Inflammatory macrophage (primary cell): ENCODE data around the gene FKBP3.

Source experiments
- DNase-seq, 2 donors: peaks; one replicate each; pipeline ENCODE4 v3.0.0-alpha.2; 2020 to 2022
- total RNA-seq, 18 experiments: gene quantifications; one replicate each; lab custom pipeline; 2026; ENCODE audit warnings: mixed read lengths in 6 of 18, inconsistent platforms in 2 of 18; lab: John Stamatoyannopoulos, UW

Gene FKBP3
- total RNA-seq: 19.6 to 58.5 (median 33.5) reads per million in 18 experiments

DNA sequence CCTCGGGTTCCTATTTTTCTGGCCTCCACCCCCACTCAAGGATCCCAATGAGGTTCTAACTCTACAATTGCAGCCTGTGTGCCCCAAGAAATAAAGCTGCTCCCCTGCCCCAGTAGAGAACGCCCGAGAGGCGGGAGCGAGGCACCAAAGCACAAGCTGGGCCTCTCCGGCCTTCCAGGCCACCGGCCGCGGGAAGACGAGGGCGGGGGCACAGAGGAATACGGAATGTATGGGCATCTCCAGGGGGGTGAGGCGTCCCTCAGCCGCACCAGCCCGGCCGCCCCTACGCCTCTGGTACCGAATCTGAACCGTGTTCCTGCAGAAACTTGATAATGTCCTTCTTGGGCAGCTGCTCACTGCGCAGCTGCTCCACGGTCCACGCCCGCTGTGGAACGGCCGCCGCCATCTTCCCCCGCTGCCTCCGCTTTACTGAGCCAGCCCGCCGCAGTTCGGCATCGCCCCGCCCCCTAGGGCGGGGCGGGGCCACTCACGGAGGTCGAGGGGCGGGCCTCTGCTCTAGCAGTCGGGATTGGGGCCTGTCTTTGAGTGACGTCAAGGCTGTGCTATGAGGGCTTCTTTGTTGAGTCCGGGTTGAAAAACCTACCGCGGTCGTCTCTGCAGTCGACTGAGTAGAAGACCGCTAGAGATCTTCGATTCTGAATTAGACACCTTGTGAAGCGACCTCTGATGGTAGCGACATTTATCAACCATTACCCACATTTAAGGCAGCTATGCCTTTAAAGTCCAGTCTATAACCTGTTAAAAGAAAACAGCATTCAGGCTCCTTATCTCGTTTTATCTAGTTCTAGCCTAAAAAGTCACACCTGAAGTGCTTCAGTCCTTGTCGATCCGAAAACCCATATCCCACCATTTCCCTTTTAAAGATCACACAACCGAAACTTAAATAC lies at the start of gene FKBP3:
Gene FKBP3 (minus strand): TSS at position 431 of the 908 bp plus-strand sequence. CDS start 25 bp downstream, at position 406.
- DNase-seq: peak; percentile 98 to 99

DNA sequence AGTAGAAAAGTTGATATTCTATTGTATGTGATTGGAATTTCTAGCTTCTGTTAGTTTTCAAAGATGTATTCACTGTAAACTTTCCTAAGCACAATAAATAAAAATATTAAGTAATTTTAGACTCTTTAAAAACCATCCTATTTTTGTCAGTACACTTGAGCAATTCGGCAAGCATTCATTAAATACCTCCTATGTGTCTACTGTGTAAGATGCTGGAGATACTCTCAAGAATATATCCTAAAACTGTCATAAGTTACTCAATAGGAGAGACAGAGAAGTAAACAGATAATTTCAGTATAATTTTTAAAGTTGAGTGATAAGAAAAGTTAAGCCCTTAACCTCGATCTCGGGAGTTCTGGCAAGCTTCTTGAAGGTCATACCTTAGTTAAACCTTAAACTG lies 47.5 kb upstream of the FKBP3 start:
- DNase-seq: no peak

DNA sequence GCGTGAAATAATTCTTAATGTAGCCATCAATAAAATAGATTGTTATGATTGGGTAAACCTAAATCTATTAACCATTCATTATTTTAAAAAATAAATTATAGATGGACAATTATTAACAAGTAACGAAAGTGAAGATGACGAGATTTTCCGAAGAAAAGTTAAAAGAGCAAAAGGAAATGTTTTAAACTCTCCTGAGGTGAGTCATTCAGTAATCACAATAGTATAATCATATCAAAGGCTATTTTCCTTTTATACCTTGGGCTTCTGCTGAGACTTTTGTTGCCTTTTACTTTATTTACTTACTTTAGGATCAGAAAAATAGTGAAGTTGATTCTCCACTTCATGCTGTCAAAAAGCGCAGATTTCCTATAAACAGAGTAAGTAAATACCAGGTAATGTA lies 47.0 kb upstream of the FKBP3 start:
- DNase-seq: no peak

DNA sequence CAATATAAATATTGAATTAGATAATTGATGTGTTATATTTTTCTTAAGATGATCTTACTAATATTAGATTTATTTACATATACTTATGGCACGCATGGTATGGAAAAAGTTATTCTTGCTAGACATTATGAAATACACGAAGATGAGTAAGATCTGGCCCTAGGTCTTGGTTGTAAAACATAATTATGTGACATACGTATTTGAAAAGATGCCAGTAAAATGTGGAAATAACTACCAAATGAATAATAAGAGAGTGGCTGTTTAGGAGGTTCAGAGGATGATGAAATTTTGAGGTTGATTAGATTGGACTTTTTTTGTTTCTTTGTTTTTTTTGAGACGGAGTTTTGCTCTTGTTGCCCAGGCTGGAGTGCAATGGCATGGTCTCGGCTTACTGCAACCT lies 42.8 kb upstream of the FKBP3 start:
- DNase-seq: peak in 1 of 2 donors; percentile 75

DNA sequence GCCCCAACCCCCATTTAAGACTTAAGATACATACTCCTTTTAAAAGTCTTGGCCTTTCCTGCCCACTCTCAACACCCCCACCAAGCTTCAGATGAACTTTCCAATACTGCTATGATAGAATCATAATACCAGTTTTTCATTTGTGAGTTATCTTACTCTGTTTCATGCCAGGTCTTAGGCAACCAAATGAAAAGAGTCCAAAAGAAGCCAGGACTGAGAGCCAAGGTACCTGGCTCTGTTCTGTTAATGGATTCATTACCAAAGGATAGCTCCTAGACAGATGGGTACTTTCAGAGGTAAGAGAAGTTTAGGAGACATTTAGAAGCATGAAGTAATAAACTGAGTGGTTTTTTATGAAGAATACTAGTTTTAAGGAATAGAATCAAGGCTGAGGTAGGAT lies 35.6 kb upstream of the FKBP3 start:
- no peak for DNase-seq

DNA sequence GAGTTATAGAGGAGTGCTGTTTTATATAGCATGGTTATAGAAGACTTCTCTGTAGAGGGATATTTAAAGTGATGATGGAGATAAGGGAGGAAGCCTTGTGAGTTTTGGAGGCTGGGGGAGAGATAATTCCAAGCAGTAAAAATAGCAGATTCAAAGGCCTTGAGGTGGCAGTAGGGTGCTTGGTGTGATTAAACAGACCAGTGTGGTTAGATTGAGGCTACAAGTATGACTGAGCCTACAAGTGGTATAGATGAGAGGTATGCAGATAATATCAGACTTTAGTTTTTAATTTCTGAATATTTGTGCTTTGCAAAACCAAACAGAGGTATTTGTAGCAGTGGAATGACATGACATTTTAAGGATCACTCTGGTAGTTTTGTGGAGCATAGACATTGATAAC lies 21.8 kb upstream of the FKBP3 start:
- DNase-seq: no peak

DNA sequence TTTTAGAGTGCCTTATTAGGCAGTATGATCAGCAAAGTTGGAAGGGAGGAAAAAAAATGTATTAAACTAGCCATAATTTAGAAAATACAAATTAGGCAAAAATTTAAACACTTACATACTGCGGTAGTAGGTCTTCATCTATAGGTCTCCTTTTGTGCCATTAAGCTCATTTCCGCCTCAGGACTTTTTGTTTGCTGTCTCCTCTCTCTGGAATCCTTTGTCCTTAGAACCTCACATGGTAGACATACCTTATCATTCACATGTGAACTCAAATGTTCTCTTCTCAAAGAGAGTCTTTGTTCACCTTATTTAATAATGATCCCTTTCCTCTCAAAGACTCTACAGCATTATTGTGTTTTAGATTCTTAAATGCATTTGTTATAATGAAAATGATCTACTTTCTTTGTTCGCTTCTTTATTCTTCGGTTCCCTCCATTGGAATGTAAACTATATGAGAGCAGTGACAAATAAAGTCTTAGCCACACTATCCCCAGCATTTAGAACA lies 16.2 kb upstream of the FKBP3 start:
- no peak for DNase-seq

DNA sequence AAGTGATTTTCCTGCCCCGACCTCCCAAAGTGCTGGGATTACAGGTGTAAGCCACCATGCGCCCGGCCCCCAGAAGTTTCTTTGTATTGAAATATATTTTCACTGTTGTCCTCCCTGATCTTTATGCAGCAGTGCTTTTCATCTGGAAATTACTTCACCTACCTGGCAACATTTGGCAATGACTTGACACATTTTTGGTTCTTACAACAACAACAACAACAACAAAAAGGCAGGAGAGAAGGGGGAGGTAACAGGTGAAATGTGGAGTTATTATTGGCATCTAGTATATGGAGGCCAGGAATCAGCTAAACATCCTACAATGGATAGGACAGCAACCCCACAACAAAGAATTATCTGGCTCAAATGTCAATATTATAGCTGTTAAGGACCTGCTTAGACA lies 15.3 kb upstream of the FKBP3 start:
- no peak for DNase-seq

DNA sequence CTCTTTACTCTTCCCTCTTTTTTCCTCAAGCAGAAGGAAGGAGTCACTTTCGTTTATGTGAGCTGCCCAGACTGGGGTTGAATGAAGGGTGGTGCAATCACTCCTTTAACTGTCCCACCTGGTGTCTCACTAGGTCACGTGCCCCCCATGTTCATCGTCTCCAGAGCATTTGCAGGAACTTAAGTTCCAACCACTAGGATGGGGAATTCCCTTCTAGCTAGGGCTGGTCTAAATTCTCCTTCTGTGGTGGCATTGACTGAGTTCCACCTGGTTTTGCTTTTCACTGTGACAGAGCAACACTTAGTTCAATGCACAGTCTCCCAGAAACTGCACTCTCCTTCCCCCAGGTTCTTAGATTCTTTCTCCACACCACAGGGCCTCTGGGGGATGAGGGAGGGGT lies 10.9 kb upstream of the FKBP3 start:
- DNase-seq: no peak

DNA sequence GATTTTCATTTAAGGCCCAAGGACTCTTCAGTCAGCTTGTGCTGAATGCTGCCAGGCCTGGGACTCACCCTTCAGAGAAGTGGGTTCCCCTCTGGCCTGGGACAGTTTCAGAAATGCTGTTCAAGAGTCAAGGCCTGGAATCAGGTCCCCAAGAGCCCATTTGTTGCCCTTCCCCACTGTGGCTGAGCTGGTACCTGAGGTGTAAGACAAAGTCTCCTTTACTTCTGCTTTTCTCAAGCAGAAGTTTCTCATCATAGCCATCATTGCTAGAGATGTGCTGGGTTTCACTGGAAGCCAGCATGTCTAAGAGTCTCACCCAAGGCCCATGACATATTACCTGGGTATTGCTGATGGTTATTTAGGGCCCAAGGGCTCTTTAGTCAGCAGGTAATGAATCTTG lies 10.4 kb upstream of the FKBP3 start:
- no peak for DNase-seq

DNA sequence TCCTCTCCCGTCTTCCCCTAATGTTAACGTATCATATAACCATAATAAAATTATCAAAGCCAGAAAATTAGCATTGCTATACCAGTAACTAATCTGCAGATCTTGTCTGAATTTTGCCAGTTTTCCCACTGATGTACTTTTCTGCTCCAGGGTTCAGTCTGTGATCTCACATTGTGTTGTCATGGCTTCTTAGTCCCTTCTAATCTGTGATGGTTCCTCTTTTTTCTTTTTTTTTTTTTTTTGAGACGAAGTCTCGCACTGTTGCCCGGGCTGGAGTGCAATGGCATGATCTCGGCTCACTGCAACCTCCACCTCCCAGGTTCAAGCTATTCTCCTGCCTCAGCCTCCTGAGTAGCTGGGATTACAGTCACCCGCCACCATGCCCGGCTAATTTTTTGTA lies 7.8 kb upstream of the FKBP3 start:
- peak; percentile 1 to 12 for DNase-seq

DNA sequence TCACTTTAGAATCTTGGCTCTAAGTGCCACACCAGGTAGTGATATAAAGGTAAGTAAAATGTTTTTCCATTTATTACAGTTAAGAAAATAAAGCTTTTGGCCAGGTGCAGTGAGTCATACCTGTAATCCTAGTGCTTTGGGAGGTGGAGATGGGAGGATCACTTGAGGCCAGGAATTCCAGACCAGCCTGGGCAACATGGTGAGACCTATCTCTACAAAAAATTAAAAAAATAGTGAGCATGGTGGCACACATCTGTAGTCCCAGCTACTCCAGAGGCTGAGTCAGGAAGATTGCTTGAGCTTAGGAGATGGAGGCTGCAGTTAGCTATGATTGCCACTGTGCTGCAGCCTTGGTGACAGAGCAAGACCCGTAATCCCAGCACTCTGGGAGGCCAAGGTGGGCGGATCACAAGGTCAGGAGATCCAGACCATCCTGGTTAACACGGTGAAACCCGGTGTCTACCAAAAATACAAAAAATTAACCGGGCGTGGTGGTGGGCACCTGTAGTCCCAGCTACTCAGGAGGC lies 6.4 kb upstream of the FKBP3 start:
- DNase-seq: no peak

DNA sequence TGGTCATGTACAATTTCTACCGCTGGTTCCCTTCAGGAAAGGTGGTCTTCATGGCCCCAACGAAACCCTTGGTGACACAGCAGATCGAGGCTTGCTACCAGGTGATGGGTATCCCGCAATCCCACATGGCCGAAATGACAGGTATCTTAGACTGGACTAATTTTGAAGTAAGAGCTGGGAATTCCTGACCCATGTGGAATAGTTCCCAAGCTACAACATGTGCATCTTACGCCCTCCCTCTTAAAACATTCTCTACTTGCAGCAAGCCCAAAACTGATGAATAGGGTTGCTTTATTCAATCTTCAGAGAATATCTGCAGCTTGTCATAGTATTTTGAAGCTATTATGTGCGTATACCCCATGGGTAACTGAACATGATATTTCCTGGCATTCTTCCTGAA lies 2.1 kb upstream of the FKBP3 start:
- no peak for DNase-seq

DNA sequence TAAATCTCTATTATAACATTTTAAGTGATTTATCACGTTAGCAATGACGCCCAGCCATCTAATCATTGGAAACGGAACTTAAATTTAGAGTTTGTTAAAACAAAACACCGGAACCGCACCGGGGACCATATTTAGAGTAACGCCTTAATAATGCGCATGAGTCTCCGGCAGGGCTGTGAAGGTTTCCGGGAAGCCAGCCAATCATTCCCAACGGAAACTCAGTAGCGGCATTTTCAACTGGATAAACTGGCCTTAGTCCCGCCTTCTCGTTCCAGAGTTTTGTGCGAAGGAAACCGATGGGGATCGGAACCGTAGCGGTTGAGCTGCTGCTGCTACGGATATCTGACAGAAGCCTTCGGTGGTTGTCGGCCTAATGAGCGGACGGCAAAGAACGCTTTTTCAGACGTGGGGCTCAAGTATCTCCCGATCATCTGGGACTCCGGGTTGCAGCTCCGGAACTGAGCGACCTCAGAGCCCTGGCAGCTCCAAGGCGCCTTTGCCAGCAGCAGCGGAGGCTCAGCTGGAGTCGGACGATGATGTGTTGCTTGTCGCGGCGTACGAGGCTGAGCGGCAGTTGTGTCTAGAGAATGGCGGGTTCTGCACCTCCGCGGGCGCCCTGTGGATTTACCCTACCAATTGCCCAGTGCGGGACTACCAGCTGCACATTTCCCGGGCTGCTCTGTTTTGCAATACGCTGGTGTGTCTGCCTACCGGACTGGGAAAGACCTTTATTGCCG lies 1.5 kb upstream of the FKBP3 start, which contains the start of gene FANCM:
Gene FANCM (plus strand): TSS at position 272 of the 737 bp plus-strand sequence. CDS start 102 bp downstream, at position 374.
- DNase-seq: peak; percentile 97

DNA sequence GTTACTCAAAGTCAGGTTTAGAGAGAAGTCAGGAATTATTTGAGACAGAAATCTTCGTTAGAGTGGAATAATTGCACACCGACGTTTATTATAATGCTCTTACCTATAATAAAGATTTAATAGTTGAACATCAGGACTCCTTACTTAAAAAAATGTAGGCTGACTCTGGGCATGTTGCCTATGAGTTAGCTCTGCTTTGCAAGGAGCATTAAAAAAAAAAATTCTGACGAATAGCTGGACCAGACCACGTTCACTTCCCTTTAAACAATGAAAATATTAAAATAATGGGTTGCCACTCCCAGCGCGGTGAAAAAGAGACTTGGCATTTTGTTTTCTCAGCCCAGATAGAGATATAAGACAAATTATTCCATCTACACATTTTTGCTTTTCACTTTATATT lies 875 bp upstream of the FKBP3 start:
- peak; percentile 5 to 24 for DNase-seq

DNA sequence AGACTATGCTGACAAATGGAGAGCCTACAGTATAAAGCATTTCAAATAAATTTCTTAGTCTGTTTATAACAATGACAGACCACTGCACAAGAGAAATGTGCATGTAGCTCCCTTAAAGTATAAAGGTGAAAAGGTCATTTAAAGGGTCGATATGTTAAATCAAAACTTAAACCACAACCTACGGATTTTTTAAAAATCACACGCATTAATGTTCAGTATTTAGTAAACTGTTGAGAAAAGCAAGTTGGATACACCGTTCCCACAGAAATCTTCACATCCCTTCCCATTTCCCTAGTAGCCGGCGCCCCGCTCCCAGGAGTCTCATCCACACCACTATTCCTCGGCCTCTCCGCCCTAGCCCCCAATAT lies 614 bp downstream of the FKBP3 start:
- DNase-seq: peak in 1 of 2 donors; percentile 4

DNA sequence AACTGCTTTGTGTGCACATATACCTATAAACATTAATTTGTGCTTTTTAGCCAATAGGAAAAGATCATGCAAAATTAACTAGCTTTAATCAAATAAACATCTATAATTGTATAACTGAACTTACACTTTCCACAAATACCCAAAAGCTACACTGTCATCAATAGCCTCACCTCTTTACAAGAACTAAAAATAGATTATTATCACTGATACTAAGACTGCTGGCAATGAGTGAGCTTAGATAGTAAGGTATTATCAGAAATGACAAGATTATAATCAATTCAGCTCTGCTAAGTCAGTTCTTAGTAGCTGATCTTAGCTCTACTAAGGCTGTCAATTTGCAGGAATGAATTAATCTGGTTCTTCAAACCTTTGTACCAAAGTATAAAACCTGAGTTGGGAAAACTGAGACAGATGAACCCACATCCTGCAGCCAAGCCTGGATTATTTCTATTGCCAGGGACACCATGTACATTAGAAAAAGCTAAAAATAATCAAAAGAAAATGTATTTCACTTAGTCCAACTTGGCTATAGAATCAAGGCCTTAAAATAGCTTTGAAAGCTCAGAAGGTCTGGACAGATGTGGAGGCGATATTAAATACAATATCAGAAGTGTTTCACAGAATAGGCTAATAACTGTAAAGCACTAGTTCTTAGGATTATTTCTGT lies 5.2 kb downstream of the FKBP3 start:
- no peak for DNase-seq

DNA sequence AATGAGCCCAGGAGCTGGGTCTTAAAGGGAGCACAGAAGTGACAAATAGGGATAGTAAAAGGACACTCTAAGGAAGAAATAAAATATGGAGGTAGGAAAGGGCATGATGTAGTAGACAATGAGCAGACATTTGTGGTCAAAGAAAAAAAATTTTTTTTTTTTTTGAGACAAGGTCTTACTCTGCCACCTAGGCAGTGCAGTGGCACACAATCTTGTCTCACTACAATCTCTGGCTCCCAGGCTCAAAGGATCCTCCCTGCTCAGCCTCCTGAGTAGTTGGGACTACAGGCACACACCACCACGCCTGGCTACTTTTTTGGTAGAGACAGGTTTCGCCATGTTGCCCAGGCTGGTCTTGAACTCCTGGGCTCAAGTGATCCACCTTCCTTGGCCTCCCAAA lies 8.5 kb downstream of the FKBP3 start:
- DNase-seq: no peak

DNA sequence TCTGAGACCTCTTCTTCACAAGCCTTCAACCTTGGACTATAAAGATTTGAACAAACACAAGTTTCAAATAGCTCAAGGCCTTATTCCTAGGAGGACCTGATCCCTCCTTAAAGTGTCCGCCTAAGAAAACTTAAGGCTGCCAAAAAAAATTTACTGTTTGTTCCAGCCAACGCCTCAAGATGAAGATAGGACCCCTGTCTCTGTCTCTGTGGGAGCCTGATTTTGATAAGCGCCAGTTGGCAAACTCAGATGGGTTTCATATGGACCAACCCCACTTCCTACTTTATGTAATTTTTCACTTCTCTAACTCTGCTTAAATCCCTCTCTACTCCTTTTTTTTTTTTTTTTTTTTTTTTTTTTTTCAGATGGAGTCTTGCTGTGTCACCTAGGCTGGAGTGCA lies 11.0 kb downstream of the FKBP3 start:
- DNase-seq: no peak

DNA sequence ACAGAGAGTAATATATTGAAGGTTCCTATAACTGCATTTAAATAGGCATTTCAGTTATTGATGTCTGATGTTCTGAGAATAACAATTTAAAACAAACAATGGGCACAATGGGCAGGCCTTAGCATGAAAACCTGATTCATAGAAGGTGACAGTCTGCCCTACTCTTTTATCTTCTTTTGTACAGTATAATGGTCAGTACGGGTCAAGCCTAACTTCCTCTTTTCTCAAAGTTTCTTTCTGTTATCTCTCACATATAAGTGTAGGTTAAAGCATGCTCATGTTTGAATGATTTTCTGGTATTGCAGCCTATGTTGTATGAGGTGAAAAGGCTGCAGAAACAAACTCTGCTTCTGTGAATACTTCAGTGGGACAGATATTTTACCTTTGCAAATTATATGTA lies 14.2 kb downstream of the FKBP3 start:
- no peak for DNase-seq

DNA sequence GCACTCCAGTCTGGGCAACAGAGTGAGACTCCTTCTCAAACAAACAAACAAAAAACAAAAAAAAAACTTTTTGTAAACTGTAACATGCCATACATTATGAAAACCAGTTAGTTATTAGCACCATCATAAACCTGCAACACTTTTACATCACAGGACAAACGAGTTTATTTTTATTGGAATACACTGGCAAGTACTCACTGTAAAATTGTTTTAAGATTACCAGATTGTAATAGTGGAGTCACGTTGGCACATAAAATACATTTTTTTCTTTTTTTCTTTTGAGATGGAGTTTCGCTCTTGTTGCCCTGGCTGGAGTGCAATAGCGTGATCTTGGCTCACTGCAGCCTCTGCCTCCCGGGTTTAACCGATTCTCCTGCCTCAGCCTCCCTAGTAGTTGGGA lies 15.7 kb downstream of the FKBP3 start:
- DNase-seq: no peak

DNA sequence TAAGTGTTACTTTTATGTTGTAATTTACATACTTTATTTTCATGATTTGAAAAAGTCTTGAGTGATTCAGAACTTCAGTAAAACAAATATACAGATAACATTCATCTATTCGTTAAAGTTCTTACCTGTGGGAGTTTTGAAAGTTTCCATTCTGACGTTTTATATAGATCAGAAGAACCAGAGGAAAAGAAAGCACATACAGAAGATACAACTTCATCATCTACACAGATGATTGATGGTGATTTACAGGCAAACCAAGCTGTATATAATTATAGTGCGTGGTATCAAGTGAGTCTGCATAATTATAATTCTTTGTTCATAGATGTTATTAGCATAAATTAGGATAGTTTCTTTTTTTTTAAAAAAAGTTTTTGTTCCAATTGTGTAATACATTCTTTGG lies 20.0 kb downstream of the FKBP3 start:
- DNase-seq: no peak
